Lower leg skin (tissue), 4 donors: ENCODE data around the gene NUPR1. TPM values are rescaled to one million over a fixed set of nuclear protein-coding genes. Genes with fewer than 3 reads are reported as not detected.

ENCODE experiments used
- DNase-seq, 2 donors: peaks; one replicate each; pipeline ENCODE4 v3.0.0-alpha.2; 2019; ENCODE audit warnings: low spot score in 2 of 2
- H3K4me3 ChIP-seq: fragments of 200-600 bp; sonication (generic); 2 replicates; pipeline ENCODE4 v1.5.1; 2017; ENCODE audit warnings: mild to moderate bottlenecking, low read depth; ENCODE audit not compliant: poor library complexity, severe bottlenecking
- CTCF ChIP-seq, 3 donors: fragments of 450-650 bp; IDR thresholded peaks; one replicate each; pipeline ENCODE4 v1.5.1; 2016; ENCODE audit warnings: antibody characterized with exemption in 3 of 3, mild to moderate bottlenecking in 3 of 3, moderate library complexity in 2 of 3
- POLR2A ChIP-seq, 2 donors: fragments of 450-650 bp; IDR thresholded peaks; one replicate each; pipeline ENCODE4 v1.6.1; 2016 to 2017; ENCODE audit warnings: antibody characterized with exemption in 2 of 2, mild to moderate bottlenecking in 1 of 2, moderate library complexity in 1 of 2
- WGBS, 2 donors: methylation state at CpG; one replicate each; pipeline ENCODE4 v1.1.5; 2018; 5-methylcytosine and 5-hydroxymethylcytosine counted together
- intact Hi-C: fragments of 100-400 bp; cut with DNase I; formaldehyde crosslinking; loops from one replicate; pipeline ENCODE4 v1.15.0; 2023; ENCODE audit warnings: low total_unique reads
- total RNA-seq, 4 donors: library from RNA; depleted of rRNA; stranded (reverse); fragments of >200 nt; gene quantifications; one replicate each; pipeline ENCODE4 v1.1.0, GENCODE V29; 2016

Gene NUPR1
- total RNA-seq, 4 donors from 2014 or later, result 52.4 to 275 (median 140) TPM

- no peak for DNase-seq
- TF ChIP-seq CTCF (IDR thresholded peaks at IDR 0.05) (no peak), POLR2A (IDR thresholded peaks at IDR 0.05) (no peak)
- no peak overlapping the region for H3K4me3 ChIP-seq
- intact Hi-C loops, result no loop called here
- 77 to 91% methylated on average over 3 of the region's 3 CpGs for WGBS, 2 donors
These were observed 19.7 kb upstream of the NUPR1 start for GRCh38 chr16:28558456-28558855.

GRCh38 chr16:28556914-28557320 is 18.1 kb upstream of the NUPR1 start:
- no peak for DNase-seq
- intact Hi-C loops, result no loop called here
- no peak for TF ChIP-seq CTCF (IDR thresholded peaks at IDR 0.05)
- no peak for TF ChIP-seq POLR2A (IDR thresholded peaks at IDR 0.05)
- no peak overlapping the region for H3K4me3 ChIP-seq
- WGBS, 2 donors, result 94 to 96% methylated on average over 2 of the region's 2 CpGs

- H3K4me3 ChIP-seq, result no peak overlapping the region
- TF ChIP-seq CTCF (IDR thresholded peaks at IDR 0.05), result no peak
- no peak for TF ChIP-seq POLR2A (IDR thresholded peaks at IDR 0.05)
- 85 to 87% methylated on average over 2 of the region's 2 CpGs for WGBS, 2 donors
- intact Hi-C loops, result no loop called here
- no peak for DNase-seq
These were observed 16.8 kb upstream of the NUPR1 start for GRCh38 chr16:28555561-28555960.

- intact Hi-C loops, result no loop called here
- DNase-seq, result no peak
- TF ChIP-seq CTCF (IDR thresholded peaks at IDR 0.05) (no peak), POLR2A (IDR thresholded peaks at IDR 0.05) (no peak)
- WGBS, 2 donors, result 87% methylated on average over 15 of the region's 15 CpGs
- H3K4me3 ChIP-seq, result no peak overlapping the region
These were observed 16.1 kb upstream of the NUPR1 start for GRCh38 chr16:28554634-28555423.

- intact Hi-C loops, result no loop called here
- DNase-seq, result peak; percentile 92 to 98
- WGBS, 2 donors, result 1% methylated on average over 66 to 83 of the region's 88 CpGs
- TF ChIP-seq POLR2A (IDR thresholded peaks at IDR 0.05) (peak in 1 of 2 donors; percentile 86), CTCF (IDR thresholded peaks at IDR 0.05) (no peak)
- H3K4me3 ChIP-seq, result peak within 1 kb of the TSS; percentile 37
These were observed 15.2 kb upstream of the NUPR1 start, which contains the start of gene SGF29 for GRCh38 chr16:28553776-28554633. SGF29 (plus strand) TSS chr16:28553920; CDS start chr16:28581070, 27,150 bp downstream.
